ENCODE measurements around the gene JAM3. TPM values are rescaled to one million over a fixed set of nuclear protein-coding genes. Genes with fewer than 3 reads are reported as not detected.

JAM3 gene
- 10 to 100 TPM; 86.6 to 92.2 TPM for total RNA-seq
- long read RNA-seq, donor 1, transcript JAM3-201 (9 exons, 3,912 nt), result major isoform, 27 of 44 reads
- long read RNA-seq, donor 1, partial matches to known transcripts, result 2 of 44 reads
- long read RNA-seq, donor 1, other reads (novel, unspliced or antisense), result 14 of 44 reads
- long read RNA-seq, donor 2, transcript JAM3-201 (9 exons, 3,912 nt), result major isoform, 40 of 62 reads
- long read RNA-seq, donor 2, partial matches to known transcripts, result 3 of 62 reads
- long read RNA-seq, donor 2, other reads (novel, unspliced or antisense), result 18 of 62 reads

GRCh38 chr11:134068829-134069425 lies at the start of gene JAM3:
Gene JAM3 (plus strand): TSS chr11:134069072. CDS start chr11:134069084, 12 bp downstream.
- intact Hi-C loops (cut with DNase I), result no loop called here
- DNase-seq (ENCODE audit: low spot score), result peak; percentile 98

GRCh38 chr11:134019500-134019899 lies 49.4 kb upstream of the JAM3 start:
- no peak for DNase-seq (ENCODE audit: low spot score)
- intact Hi-C loops (cut with DNase I), result no loop called here

GRCh38 chr11:134020598-134020997 lies 48.3 kb upstream of the JAM3 start:
- DNase-seq (ENCODE audit: low spot score), result no peak
- intact Hi-C loops (cut with DNase I), result no loop called here

- intact Hi-C loops (cut with DNase I), result no loop called here
- no peak for DNase-seq (ENCODE audit: low spot score)
Observed at GRCh38 chr11:134021326-134021725, 47.5 kb upstream of the JAM3 start.

- intact Hi-C loops (cut with DNase I), result no loop called here
- no peak for DNase-seq (ENCODE audit: low spot score)
Observed at GRCh38 chr11:134022748-134023147, 46.1 kb upstream of the JAM3 start.

GRCh38 chr11:134024420-134025081 lies 44.3 kb upstream of the JAM3 start:
- intact Hi-C loops (cut with DNase I), result loop anchor here in 1 of 2 donors (1.0 kb wide), 1 partner anchor 39 kb away; no protein-coding TSS in a partner anchor
- no peak for DNase-seq (ENCODE audit: low spot score)

GRCh38 chr11:134025082-134025429 lies 43.8 kb upstream of the JAM3 start:
- DNase-seq (ENCODE audit: low spot score), result no peak
- intact Hi-C loops (cut with DNase I), result loop anchor here in 1 of 2 donors (1.0 kb wide), 1 partner anchor 40 kb away; no protein-coding TSS in a partner anchor

- no peak for DNase-seq (ENCODE audit: low spot score)
- intact Hi-C loops (cut with DNase I), result no loop called here
Observed at GRCh38 chr11:134026655-134027343, 42.1 kb upstream of the JAM3 start.

GRCh38 chr11:134027671-134028070 lies 41.2 kb upstream of the JAM3 start:
- no peak for DNase-seq (ENCODE audit: low spot score)
- intact Hi-C loops (cut with DNase I), result no loop called here

- DNase-seq (ENCODE audit: low spot score), result no peak
- intact Hi-C loops (cut with DNase I), result no loop called here
Observed at GRCh38 chr11:134028368-134028920, 40.4 kb upstream of the JAM3 start.

GRCh38 chr11:134030853-134031252 lies 38.0 kb upstream of the JAM3 start:
- peak; percentile 64 for DNase-seq (ENCODE audit: low spot score)
- intact Hi-C loops (cut with DNase I), result loop anchor here in 1 of 2 donors (5.0 kb wide), 1 partner anchor 74 kb away; the partner anchor contains the start of gene IGSF9B

- DNase-seq (ENCODE audit: low spot score), result no peak
- intact Hi-C loops (cut with DNase I), result loop anchor here in 1 of 2 donors (5.0 kb wide), 1 partner anchor 75 kb away; the partner anchor contains the start of gene IGSF9B
Observed at GRCh38 chr11:134032043-134032442, 36.8 kb upstream of the JAM3 start.

- intact Hi-C loops (cut with DNase I), result loop anchor here in 1 of 2 donors (5.0 kb wide), 1 partner anchor 75 kb away; the partner anchor contains the start of gene IGSF9B
- peak; percentile 80 for DNase-seq (ENCODE audit: low spot score)
Observed at GRCh38 chr11:134032501-134033091, 36.3 kb upstream of the JAM3 start.

- intact Hi-C loops (cut with DNase I), result loop anchor here in 1 of 2 donors (5.0 kb wide), 1 partner anchor 76 kb away; the partner anchor contains the start of gene IGSF9B
- DNase-seq (ENCODE audit: low spot score), result peak; percentile 70
Observed at GRCh38 chr11:134033276-134033675, 35.6 kb upstream of the JAM3 start.

GRCh38 chr11:134033696-134034491 lies 35.0 kb upstream of the JAM3 start:
- intact Hi-C loops (cut with DNase I), result loop anchor here in 1 of 2 donors (5.0 kb wide), 1 partner anchor 77 kb away; the partner anchor contains the start of gene IGSF9B
- peak; percentile 93 for DNase-seq (ENCODE audit: low spot score)

GRCh38 chr11:134034496-134035381 lies 34.1 kb upstream of the JAM3 start:
- intact Hi-C loops (cut with DNase I), result loop anchor here in 1 of 2 donors (5.0 kb wide), 1 partner anchor 77 kb away; the partner anchor contains the start of gene IGSF9B
- DNase-seq (ENCODE audit: low spot score), result peak; percentile 68

- peak; percentile 69 for DNase-seq (ENCODE audit: low spot score)
- intact Hi-C loops (cut with DNase I), result no loop called here
Observed at GRCh38 chr11:134036492-134037045, 32.3 kb upstream of the JAM3 start.
